SK-N-SH treated with all-trans-retinoic acid at 6 μM for 48 hours (cell line): Measurements from ENCODE around the gene ZNF738.
"Not testable (repeated sequence)": the region's sequence is repeated elsewhere in the genome, so short reads cannot be mapped to it uniquely, and the experiment has no call there.

Experiments used
- ATAC-seq: fragments of 200-7000 bp; cut with Tn5 transposase; 3 replicates; pipeline ENCODE4 v1.9.1; 2020; ENCODE audit warnings: mild to moderate bottlenecking, moderate library complexity
- ARNTL ChIP-seq: fragments of 450-650 bp; formaldehyde crosslinking; IDR thresholded peaks from 2 replicates; pipeline ENCODE4 v1.5.0; 2020; ENCODE audit warnings: low read depth, mild to moderate bottlenecking, moderate library complexity, borderline replicate concordance
- BACH2 ChIP-seq: fragments of 250-450 bp; sonication (Bioruptor Pico); IDR thresholded peaks from 2 replicates; pipeline ENCODE4 v1.9.0; 2021; ENCODE audit warnings: mild to moderate bottlenecking, borderline replicate concordance
- CREB5 ChIP-seq: fragments of 250-450 bp; sonication (Bioruptor Pico); IDR thresholded peaks from 2 replicates; pipeline ENCODE4 v1.5.1; 2020; ENCODE audit warnings: low read depth, mild to moderate bottlenecking, moderate library complexity
- CSRNP3 ChIP-seq: fragments of 250-450 bp; sonication (Bioruptor Pico); IDR thresholded peaks from 2 replicates; pipeline ENCODE4 v1.5.1; 2021; ENCODE audit warnings: mild to moderate bottlenecking, moderate library complexity
- ESRRG ChIP-seq: fragments of 250-450 bp; sonication (Bioruptor Pico); IDR thresholded peaks from 2 replicates; pipeline ENCODE4 v1.6.1; 2021; ENCODE audit warnings: mild to moderate bottlenecking
- ISL1 ChIP-seq: fragments of 250-450 bp; sonication (Bioruptor Pico); IDR thresholded peaks from 2 replicates; pipeline ENCODE4 v2.1.2; 2022; ENCODE audit warnings: mild to moderate bottlenecking, moderate library complexity
- OSR1 ChIP-seq: fragments of 250-450 bp; sonication (Bioruptor Pico); IDR thresholded peaks from 2 replicates; pipeline ENCODE4 v1.8.0; 2022; ENCODE audit warnings: moderate library complexity, mild to moderate bottlenecking, inconsistent platforms
- PATZ1 ChIP-seq: fragments of 250-450 bp; sonication (Bioruptor Pico); IDR thresholded peaks from 2 replicates; pipeline ENCODE4 v1.8.0; 2020; ENCODE audit warnings: mild to moderate bottlenecking, moderate library complexity, borderline replicate concordance
- POU6F1 ChIP-seq: fragments of 250-450 bp; sonication (Bioruptor Pico); IDR thresholded peaks from 2 replicates; pipeline ENCODE4 v1.8.0; 2021; ENCODE audit warnings: low read depth, mild to moderate bottlenecking, moderate library complexity, borderline replicate concordance
- PPARA ChIP-seq: fragments of 250-450 bp; sonication (Bioruptor Pico); IDR thresholded peaks from 2 replicates; pipeline ENCODE4 v1.5.0; 2020; ENCODE audit warnings: mild to moderate bottlenecking, borderline replicate concordance
- RARB ChIP-seq: fragments of 250-450 bp; sonication (Bioruptor Pico); IDR thresholded peaks from 2 replicates; pipeline ENCODE4 v1.8.0; 2021; ENCODE audit warnings: mild to moderate bottlenecking, moderate library complexity
- SNAI2 ChIP-seq: fragments of 250-450 bp; sonication (Bioruptor Pico); IDR thresholded peaks from 2 replicates; pipeline ENCODE4 v1.5.0; 2020; ENCODE audit warnings: mild to moderate bottlenecking, moderate library complexity
- TOX ChIP-seq: fragments of 250-450 bp; sonication (Bioruptor Pico); IDR thresholded peaks from 2 replicates; pipeline ENCODE4 v1.8.0; 2021; ENCODE audit warnings: mild to moderate bottlenecking, moderate library complexity, borderline replicate concordance
- TSHZ2 ChIP-seq: fragments of 250-450 bp; sonication (Bioruptor Pico); IDR thresholded peaks from 2 replicates; pipeline ENCODE4 v1.5.0; 2020; ENCODE audit warnings: mild to moderate bottlenecking, moderate library complexity
- ZC3H10 ChIP-seq: fragments of 250-450 bp; sonication (Bioruptor Pico); IDR thresholded peaks from 2 replicates; pipeline ENCODE4 v1.5.1; 2021; ENCODE audit warnings: mild to moderate bottlenecking, moderate library complexity
- ZFP30 ChIP-seq: fragments of 450-650 bp; formaldehyde crosslinking; IDR thresholded peaks from 2 replicates; pipeline ENCODE4 v1.5.0; 2022; ENCODE audit warnings: mild to moderate bottlenecking, moderate library complexity
- ZNF565 ChIP-seq: fragments of 450-650 bp; formaldehyde crosslinking; conservative IDR thresholded peaks from 2 replicates; pipeline ENCODE4 v1.5.0; 2020; ENCODE audit warnings: low read depth, mild to moderate bottlenecking, moderate library complexity
- ZNF70 ChIP-seq: fragments of 450-650 bp; formaldehyde crosslinking; IDR thresholded peaks from 2 replicates; pipeline ENCODE4 v1.5.0; 2020; ENCODE audit warnings: mild to moderate bottlenecking, moderate library complexity

ZNF738 gene

GRCh38 chr19:21328885-21329605 lies 29.8 kb upstream of the ZNF738 start, which contains the start of gene ZNF708:
TSS of gene ZNF708 (minus strand) at chr19:21329410. CDS start at chr19:21329212, 198 bp downstream.
- TF ChIP-seq OSR1 (CRISPR knock-in tag) (no peak), ARNTL (no peak), SNAI2 (CRISPR knock-in tag) (0 out of 2 replicates have a peak, but pooled peaks have one; percentile 19), ZC3H10 (CRISPR knock-in tag) (no peak), POU6F1 (CRISPR knock-in tag) (no peak), ZFP30 (CRISPR knock-in tag) (no peak), CREB5 (CRISPR knock-in tag) (no peak), TOX (CRISPR knock-in tag) (no peak)
- peak; percentile 100 for ATAC-seq

GRCh38 chr19:21335721-21336120 lies 23.1 kb upstream of the ZNF738 start:
- ATAC-seq, result no peak
- TF ChIP-seq BACH2 (no peak), RARB (CRISPR knock-in tag) (no peak), TOX (CRISPR knock-in tag) (no peak), ZC3H10 (CRISPR knock-in tag) (no peak), ESRRG (CRISPR knock-in tag) (no peak), CSRNP3 (CRISPR knock-in tag) (no peak), ISL1 (CRISPR knock-in tag) (no peak), ZNF565 (CRISPR knock-in tag) (no peak), PATZ1 (CRISPR knock-in tag) (no peak), TSHZ2 (CRISPR knock-in tag) (no peak), PPARA (CRISPR knock-in tag) (no peak), ZNF70 (no peak), POU6F1 (CRISPR knock-in tag) (no peak)

GRCh38 chr19:21344841-21345240 lies 14.0 kb upstream of the ZNF738 start:
- ATAC-seq, result not testable (repeated sequence)
